ENCODE results near the gene ESRRG.

DNA sequence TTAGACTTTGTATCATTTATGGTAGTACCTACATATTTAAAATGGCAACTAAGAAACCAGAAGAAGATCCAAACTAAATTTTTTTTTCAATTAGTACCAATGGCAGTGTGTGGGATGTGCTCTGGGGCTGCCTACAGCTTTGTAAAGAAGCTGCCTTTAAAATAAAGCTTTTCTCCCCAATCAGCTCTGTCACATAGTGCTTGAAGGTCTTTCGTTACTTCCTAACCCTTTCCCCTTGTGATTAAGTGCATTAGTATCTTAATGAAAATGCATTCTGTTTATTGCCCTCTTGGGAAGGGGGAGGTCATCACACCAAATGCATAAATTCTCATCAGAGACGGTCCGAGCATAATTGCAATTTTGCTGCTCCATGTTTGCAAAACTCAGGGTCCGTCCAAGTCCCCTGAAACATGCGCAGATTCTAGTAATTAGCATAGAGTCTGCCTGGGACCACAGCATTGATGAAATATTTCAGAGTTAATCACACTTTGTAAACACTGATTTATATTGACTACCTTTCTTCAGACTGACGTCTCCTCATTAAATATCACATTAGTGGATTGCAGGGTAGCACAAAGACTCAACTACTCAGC is 71.3 kb downstream of the ESRRG start:
- TF ChIP-seq, protein P1, sequence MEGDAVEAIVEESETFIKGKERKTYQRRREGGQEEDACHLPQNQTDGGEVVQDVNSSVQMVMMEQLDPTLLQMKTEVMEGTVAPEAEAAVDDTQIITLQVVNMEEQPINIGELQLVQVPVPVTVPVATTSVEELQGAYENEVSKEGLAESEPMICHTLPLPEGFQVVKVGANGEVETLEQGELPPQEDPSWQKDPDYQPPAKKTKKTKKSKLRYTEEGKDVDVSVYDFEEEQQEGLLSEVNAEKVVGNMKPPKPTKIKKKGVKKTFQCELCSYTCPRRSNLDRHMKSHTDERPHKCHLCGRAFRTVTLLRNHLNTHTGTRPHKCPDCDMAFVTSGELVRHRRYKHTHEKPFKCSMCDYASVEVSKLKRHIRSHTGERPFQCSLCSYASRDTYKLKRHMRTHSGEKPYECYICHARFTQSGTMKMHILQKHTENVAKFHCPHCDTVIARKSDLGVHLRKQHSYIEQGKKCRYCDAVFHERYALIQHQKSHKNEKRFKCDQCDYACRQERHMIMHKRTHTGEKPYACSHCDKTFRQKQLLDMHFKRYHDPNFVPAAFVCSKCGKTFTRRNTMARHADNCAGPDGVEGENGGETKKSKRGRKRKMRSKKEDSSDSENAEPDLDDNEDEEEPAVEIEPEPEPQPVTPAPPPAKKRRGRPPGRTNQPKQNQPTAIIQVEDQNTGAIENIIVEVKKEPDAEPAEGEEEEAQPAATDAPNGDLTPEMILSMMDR (IDR thresholded peaks at IDR 0.05), result no peak
- TF ChIP-seq POLR2A (IDR thresholded peaks at IDR 0.05), result no peak

All from thyroid gland (tissue), 4 donors.